Measurements from ENCODE around the gene RELN. TPM values are rescaled to one million over a fixed set of nuclear protein-coding genes. Genes with fewer than 3 reads are reported as not detected.

RELN gene
- total RNA-seq, 1 experiment from 2014 or later, result 0.02 TPM

- Histone ChIP-seq H2AK5ac (ENCODE audit: insufficient read length, low read length) (no peak overlapping the region), H2BK120ac (ENCODE audit: low read depth, low read length, poor library complexity, severe bottlenecking) (no peak overlapping the region), H2AFZ (ENCODE audit: low read length) (no peak overlapping the region), H4K8ac (replicated peaks; ENCODE audit: insufficient read length, low read depth, low read length) (no peak overlapping the region), H4K5ac (ENCODE audit: insufficient read length, low read depth, low read length) (no peak overlapping the region), H3K79me1 (ENCODE audit: insufficient read depth, low read depth, low read length, poor library complexity, severe bottlenecking) (no peaks in the 10 kb centered on the region), H3T11ph (ENCODE audit: low read length) (no peak overlapping the region), H3K27ac (ENCODE audit: insufficient read length, low read depth, low read length) (no peak overlapping the region), H3K18ac (ENCODE audit: insufficient read length, low read depth, low read length) (no peak overlapping the region), H3K27me3 (ENCODE audit: insufficient read depth, low read length) (no peaks in the 10 kb centered on the region), H3K23ac (ENCODE audit: insufficient read length, low read depth, low read length) (no peak overlapping the region), H3K23me2 (ENCODE audit: insufficient read length, low read depth, low read length, poor library complexity, severe bottlenecking) (no peaks in the 10 kb centered on the region), H2BK15ac (ENCODE audit: low read depth, low read length) (no peak overlapping the region), H3K9ac (ENCODE audit: extremely low read depth, insufficient read length, low read length) (no peak overlapping the region), H2BK12ac (ENCODE audit: insufficient read length, low read depth, low read length) (no peak overlapping the region), H3K9me3 (ENCODE audit: control insufficient read depth, low read depth, low read length) (no peaks in the 10 kb centered on the region), H2BK20ac (ENCODE audit: low read depth, low read length, poor library complexity, severe bottlenecking) (no peak overlapping the region), H3K56ac (ENCODE audit: insufficient read length, low read depth, low read length) (no peak overlapping the region), H3K79me2 (ENCODE audit: insufficient read depth, low read length) (no peaks in the 10 kb centered on the region), H4K91ac (ENCODE audit: insufficient read length, low read depth, low read length) (no peak overlapping the region), H3K4me1 (ENCODE audit: insufficient read depth, low read length) (no peaks in the 10 kb centered on the region), H4K20me1 (ENCODE audit: control insufficient read depth, insufficient read depth, insufficient read length) (no peaks in the 10 kb centered on the region), H3K4ac (ENCODE audit: low read depth, low read length) (no peak overlapping the region), H2BK5ac (ENCODE audit: insufficient read length, low read length) (no peak overlapping the region), H3K4me2 (ENCODE audit: insufficient read depth, insufficient read length, low read length) (no peak overlapping the region), H3K14ac (ENCODE audit: insufficient read depth, low read length) (no peak overlapping the region)
- Mint-ChIP-seq H3K27me3 (ENCODE audit: low read depth) (no peaks in the 10 kb centered on the region), H3K4me1 (no peaks in the 10 kb centered on the region), H3K9me3 (no peaks in the 10 kb centered on the region), H3K36me3 (ENCODE audit: insufficient read depth in 1 of 3, low read depth in 3 of 3) (no peaks in the 10 kb centered on the region), H3K27ac (no peak overlapping the region), H3K4me3 (no peak overlapping the region)
- TF ChIP-seq CTCF (conservative IDR thresholded peaks at IDR 0.05), result no peak
- WGBS (ENCODE audit: extremely low coverage, insufficient read length, low lambda C conversion rate), result no CpG with 5 or more reads among the region's 1 CpG
- DNase-seq, result no peak
These were observed 362.7 kb downstream of the RELN start for GRCh38 chr7:103626776-103627175.

Data from H9 (cell line).